GM18499 (cell line): ENCODE results near the gene PURA.

Source experiments
- ATAC-seq: cut with Tn5 transposase; IDR thresholded peaks from one replicate; pipeline ENCODE4 v1.9.1; 2021; ENCODE audit warnings: moderate number of reproducible peaks; ENCODE audit not compliant: insufficient read depth, unreplicated experiment

The PURA gene

DNA sequence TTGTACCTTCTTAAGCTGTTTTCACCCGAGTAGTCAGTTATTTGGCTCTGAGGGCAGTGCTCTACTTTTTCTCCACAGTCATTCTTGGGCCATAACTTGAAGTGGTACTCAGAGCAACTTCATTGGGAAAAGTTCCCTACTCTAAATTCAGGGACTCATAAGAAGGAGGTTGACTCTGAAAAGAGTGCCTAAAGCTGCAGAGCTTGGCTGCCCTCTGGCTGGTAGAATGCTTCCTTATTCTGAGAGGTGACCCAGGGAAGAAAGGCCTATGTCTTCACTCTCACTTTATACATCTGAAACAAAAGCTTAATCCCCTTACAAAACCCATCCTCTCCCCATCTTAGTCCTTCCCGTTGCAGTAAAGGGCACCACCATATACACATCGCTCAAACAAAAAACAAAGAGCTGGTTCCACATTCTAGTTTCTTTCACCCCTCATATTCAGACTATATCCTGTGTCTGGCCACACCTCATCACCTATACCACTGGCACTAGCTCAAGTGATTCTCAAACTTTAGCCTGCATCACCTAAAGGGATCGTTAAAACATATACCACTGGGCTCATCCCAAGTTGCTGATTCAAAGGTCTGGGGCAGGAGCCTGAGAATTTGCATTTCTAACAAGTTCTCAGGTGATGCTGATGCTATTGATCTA is 19.7 kb downstream of the PURA start:
- ATAC-seq, result no peak

DNA sequence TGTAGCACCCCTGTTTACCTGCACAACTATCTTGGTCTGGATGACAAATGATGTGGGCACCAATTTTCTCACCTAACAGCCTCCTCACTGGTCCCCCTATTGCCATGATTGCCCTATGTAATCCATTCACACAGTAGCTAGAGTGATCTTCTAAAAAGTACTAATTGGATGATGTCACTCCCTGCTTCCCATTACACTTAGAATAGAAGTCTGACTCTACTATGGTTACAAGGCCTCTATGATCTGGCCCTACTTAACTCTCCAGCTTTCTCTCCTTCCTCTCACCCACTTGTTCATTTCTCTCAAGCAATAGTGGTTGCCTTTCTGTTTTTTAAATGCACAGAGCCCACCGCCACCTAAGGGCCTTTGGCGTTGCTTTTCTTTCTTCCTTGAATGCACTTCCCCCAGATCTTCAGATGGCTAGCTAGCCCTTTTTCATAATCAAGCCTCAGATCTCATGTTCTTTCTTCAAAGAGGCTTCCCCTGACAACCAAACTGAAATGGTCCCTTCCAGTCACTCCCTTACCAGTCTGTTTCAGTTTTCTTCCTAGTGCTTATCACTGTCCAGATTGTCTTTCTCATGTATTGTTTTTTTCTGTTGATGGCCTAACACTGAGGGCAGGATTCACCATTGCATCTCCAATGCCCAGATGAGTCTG is 20.5 kb downstream of the PURA start:
- ATAC-seq, result no peak

DNA sequence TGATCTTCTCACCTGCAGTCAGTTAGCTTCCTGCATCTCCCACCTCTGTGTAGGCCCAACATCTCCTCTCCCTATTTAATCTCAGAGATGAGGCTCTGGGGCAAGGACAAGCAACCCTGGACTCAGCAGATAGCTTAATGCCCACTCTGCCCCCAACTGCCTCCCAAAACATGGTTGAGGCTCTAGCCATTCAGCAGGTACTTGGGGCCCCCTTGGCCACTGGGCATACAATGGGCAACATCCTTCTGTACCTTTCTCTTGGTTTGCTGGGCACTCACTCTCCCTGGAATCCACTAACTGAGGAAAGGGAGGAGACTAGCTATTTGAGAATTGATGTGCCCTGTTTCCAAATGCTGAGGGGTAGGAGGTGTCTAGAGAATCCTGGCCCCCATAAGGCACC is 21.2 kb downstream of the PURA start:
- ATAC-seq, result no peak

DNA sequence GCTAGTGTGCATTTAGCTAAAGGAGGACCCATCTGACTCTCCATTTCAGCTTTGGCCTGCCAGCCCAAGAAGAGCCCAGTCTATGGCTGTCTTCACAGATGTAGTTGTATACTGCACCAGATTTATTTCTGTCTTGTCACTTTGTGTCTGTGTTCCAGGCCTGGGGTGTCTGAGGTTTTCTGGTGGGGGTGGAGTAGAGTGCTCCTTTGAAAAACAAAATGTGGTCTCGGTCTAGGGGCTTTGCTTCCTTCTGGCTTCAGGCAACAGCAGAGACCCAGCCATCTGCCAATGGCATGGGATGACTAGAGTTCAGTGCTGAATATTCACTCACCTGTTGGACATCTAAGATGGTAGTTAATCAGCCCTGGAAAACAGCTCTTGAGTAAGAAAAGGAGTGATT is 22.7 kb downstream of the PURA start:
- no peak for ATAC-seq

DNA sequence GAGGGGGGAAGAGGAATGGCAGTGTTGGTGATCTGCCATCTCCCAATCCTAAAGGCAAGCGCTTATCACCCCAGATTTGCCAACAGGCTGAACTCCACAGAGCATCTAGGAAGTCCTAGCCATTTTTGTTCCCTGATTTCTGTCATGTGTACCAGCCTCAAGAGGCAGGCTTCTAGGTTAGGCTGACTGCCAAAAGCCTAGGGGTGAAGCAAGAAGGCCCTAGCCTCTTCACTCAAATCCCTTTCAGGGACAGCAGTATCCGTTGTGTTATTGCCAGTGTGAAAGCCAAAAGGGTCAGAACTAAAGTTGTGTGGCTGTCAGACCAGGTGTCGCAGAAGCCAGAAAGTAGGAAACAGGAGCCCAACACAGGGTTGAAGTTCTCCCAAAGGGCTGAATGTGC is 26.5 kb downstream of the PURA start:
- no peak for ATAC-seq

DNA sequence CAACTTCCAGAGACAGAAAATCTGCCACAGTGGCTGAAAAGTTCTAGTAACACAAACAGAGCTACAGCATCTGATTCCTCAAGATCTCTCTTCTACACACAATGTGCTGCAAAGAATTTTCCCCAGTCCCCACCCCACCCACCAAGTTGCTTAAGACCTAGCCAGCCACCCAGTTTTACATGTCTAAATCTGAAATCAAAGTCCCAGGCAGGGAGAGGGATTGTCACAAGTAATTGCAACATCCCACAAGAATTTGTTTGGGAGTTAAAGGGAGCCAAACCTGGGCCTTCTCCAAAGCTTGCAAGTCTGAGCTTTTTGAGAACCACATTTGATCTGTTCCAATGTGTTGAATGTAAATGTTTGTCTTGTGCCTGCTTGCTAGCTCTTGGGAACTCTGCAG is 27.3 kb downstream of the PURA start:
- ATAC-seq, result no peak

DNA sequence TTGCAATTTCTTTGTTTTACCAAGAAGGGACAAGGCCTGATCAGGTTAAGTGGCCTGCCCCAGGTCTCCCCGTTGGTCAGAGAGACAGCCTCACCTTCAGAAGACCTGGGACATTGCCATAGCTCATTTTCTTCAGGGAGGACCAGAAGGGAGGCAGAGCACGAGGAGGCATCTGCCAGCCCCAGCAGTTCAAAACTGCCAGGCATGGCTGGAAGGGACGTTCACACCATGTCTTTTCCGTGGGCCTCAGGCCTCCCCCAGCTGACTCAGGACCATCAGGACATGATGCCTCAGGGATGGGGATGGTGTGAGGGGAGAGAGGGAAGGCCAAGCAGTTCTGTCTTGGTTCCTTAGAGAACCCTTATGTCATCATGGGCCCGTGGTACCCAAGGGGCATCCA is 28.3 kb downstream of the PURA start:
- ATAC-seq, result no peak

DNA sequence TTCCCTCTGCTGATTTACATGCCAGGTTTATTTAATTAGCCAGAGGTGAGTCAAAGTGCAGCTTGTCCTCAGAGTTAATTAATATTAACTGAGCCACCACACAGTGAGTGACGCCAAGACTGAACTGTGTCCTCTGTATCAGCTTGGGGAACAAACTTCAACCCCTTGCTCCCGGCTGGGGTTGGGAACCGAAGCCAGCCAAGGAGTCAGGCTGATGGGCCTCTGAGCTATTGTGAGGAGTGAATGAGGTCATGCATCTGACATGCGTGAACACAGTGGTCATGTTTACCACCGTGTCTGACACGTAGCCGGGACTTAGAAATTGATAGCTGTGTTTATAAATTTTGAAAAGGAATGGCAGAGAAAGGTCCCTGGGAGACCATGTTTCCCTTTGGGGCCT is 28.9 kb downstream of the PURA start:
- no peak for ATAC-seq

DNA sequence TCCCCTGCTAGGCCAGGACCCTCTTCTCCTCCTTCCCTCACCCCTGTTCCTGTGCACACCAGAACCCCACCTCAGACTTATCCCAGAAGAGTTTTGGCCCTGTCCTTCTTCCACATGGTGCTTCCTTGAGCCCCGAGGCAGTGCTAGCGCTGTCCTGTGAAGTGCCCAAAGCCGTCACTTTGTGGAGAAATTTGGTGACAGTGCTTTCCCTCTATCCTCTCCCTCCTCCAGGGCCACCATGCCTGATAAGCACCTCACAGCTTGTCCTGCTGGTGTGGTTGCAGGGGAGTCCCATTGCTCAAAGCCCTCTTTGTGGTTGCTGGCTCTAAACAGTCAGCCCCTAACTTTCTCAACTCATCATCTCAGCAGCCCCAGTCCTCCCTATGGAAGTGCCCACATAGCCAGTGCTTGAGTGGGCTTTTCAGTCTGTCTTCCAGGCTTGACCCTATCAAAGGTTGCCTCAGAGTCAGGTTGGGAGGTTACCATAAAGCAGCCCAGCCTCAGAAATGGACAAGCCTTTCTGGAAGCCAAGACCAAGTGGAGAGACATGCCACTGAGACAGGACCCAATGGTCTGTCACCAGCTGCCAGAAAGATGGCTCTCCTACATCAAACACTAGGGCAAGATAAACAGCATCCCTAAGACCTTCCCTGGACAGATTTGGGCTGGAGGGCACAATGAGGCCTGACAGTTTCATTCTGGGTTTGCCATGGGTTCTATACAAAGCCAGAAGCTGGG is 29.8 kb downstream of the PURA start:
- ATAC-seq, result no peak

DNA sequence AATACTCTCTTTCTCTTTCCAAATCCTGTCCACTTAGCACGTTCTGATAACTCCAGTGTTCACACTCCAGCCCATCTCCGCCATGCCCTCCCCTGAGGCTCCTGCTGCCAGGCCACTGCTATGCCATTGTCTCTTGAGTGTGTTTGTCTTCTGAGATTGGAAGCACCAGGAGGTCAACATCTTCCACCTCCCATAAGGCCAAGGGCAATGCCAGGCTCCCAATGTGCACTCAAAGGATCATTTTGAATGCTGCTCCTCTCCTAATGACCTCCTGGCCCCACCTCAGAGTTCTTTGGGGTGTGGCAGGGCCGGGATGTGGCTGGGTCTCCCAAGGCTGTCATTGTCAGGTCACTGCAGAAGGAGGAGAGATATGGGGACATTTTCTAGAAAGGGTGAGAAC is 31.3 kb downstream of the PURA start:
- ATAC-seq, result no peak

DNA sequence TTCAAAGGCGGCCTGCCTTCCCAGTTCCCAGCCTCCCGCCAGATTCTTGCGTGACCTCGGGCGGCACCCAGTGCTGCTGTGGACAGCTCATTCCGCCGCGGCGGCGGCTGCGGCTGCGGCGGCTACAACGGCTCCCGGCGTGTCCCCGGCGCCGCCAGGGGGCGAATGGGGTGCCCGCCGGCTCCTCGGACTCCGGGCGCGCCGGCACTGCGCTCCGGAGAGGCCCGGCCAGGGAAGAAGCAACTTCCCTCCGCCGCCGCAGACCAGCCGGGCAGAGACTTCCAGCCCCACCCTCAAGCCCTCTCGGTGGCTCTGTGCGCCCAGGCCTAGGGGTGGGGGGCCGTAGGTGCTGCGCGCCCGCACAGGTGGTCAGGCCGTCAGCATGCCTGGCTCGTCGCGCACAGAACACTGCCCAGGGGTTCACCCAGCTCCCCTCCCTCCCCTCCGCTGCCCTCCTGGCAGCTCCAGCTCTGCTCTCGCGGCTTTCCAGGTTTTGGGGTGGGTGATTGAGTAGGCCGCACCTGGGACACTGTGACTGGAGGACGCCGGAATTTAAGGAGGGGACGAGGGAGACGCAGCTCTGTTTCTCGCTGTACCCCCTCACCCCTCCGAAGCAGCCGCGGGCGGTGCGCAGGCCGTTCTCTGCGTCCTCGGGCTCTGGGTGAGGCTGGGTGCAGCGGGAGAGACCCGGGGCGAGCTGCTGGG is 32.1 kb downstream of the PURA start:
- ATAC-seq, result no peak

DNA sequence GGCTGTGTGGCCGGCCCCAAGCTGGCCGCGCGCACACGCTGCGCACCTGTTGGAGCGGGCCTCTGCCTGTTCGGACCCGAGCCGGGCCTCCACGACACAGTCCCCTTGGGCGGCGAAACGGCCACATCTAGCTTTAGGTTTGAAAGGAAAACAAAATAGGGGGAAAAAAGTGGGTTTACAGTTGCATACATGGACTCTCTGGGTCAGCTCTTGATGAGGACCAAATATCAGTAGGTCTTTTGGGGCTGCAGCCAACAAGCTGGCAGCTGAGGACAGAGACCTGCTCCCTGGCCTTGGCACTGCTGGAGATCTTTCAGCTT is 32.6 kb downstream of the PURA start:
- ATAC-seq, result no peak

DNA sequence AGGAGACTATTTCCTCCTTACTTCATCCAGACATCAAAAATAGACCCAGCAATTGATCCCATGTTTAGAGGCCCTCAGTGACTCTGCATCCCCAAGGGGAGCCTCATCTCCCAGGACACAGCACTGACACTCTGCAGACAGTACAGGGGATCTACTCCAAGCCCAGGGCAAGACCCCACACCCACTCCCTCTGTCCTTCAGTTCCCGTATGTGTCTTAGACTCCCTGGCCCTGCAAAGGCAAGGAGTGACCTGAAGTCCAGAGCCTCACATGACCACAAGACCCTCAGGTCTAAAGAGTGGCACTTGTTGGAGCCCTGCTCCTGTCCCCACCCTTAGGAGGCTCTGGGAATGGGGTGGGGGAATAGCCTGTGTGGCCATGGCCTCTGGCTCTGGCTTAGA is 33.6 kb downstream of the PURA start:
- ATAC-seq, result no peak

DNA sequence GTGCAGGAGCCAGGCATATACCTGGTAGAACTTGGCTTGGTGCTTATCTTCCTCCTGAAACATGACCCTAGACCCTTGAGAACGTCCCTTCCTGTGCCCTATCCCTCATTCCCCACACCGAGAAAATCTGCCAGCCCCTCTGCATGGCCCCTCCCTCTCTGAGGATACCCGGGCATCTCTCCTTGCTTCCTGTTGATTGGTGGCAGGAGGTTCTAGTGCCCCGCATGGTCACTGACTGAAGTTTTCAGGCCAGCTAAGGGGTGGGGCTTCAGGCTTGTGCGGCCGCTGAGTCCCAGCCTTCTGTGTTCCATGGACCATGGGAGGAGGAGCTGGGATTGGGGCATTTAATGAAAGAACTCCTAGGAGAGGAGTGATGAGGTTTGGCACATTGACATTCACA is 34.6 kb downstream of the PURA start:
- no peak for ATAC-seq

DNA sequence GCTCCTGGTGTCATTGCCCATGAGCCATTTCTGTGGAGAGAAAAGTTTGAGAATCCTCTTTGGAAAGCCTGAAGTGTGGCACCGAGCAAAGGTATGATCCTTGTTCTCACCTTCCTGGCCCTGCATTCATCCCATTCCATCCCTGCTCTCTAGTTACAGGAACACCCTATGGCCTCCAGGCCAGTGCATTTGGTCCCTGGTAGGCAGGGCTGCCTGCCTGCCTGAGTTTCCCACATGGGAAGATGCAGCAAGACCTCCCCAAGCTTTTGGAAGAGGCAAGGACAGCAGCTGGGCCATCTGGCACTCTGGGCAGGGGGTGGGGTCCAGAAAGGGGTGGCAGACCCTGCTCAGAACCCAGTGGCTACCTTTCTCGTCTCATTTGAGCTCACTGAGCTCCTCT is 36.3 kb downstream of the PURA start:
- ATAC-seq, result no peak

DNA sequence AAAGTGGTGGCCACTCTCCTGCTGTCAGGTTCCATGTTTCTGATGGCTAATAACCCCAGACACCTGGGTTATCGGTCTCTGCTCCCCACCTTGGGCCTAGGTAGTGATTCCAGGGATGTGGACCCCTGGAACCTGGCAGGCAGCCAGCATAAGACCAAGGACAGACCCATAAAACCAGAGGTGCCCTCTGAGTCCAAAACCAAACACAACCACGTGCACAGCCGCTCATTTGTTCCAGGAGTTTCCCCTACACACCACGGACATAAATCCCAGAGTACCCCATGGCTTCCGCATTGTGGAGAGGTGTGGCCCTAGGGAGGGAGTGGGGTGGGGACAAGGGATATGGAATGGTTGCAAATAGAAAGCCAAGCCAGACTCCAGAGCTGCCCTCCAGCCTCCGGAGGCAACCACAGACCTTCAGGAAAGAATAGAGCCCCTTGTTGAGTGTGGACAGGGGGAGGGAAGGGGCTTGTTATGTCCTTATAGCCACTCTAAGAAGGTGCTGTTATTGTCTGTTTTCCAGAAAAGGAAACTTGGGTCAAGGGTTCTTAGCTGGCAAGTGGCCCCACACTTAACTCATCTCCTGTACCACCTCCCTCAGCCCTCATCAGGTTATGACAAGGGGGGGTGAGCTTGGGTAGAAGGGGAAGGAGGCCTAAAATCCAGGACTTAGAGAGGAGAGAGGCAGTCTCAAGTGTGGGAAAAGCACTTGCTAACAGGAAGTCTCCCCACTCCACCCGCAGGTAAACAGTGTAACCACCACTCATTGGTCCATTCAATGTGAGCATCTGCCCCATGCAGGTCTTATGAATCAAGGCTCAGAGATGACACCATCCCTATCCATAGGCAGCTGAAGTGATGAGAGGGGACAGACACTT is 37.5 kb downstream of the PURA start:
- no peak for ATAC-seq

DNA sequence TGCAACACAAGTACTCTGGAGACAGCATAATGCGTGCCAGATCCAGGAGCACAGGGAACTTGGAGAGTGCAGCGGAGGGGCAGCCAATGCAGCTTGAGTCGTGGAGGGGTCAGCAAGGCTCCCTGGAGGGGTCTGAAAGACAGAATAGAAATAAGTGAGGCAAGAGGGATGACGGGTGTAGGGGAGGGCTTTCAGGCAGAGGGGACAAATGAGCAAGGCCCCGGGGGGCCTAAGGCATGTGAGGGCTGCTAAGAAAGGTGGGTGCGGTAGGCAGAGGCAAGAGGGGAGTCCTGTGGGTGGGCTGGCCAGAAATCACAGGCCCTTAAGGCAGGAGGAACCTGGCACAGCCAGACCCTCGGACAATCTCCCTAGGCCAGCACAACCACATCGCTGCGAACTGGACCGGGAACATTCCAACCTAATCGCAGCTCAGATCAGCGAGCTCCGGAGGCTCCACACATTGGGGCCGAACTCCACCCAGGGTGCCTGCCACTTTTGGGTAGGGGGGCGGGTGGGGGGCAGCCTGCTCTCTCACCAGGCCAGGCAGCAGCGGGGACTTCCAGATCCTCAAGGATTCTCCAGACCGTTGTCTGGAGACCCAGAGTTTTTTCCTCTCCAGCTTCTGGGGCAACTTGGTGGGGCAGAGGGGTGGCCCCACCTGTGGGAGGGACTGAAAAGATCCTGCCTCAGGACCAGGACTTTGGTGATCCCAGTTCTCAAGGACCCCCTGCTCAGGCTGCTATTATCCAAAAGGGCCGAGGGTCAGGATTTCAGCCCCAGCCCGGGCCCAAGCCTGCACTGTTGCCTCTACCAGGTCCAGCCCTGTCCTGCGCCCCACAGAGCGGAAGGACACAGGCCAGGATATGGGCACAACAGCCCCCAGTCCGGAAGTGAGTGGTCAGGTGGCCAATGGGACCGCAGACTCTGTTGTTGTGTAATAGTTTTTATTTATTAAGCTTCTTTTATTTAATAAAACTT is 38.4 kb downstream of the PURA start:
- no peak for ATAC-seq

DNA sequence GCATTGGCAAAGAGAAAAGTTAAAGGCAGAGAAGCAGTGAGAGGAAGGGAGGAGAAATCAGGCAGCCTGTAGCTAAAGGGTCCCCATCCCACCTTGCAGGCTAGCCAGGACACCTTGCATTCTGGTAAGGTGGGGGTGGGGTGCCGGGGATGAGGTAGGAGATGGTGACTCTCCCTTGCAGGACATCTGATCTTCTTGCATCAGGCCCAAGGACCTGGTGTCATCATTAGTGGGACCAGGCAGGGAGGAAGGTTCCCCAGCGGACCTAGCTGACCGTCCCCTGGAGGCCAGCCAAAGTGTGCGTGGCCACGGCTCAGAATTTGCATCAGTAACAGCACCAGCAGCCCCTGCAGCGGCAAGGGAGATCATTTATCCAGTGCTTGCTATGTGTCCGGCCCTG is 39.3 kb downstream of the PURA start:
- no peak for ATAC-seq

DNA sequence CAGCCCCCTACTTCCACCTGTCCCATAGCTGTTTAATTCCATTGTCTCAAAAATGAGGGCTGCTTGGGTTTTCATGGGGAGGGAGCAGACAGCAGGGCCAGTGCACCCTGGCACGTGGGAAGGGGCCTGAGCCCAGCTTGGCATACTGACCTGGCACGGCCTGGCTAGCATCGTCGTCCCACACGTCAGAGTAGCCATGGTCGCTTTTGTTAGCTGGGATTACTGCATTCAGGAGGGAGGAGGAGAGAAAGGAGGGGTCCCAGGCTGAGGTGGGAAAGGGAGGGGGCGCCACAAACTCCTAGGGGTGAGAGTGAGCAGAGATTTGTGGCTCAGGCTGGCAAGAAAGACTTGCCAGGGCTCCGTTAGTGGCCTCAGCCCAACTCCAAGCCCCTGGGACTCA is 40.0 kb downstream of the PURA start:
- no peak for ATAC-seq
